ENCODE results near the gene PSMA1. TPM values are rescaled to one million over a fixed set of nuclear protein-coding genes. Genes with fewer than 3 reads are reported as not detected.
A peak's percentile ranks its signal among the peaks of the same experiment; 100 is the strongest.

Gene PSMA1
- total RNA-seq, 4 donors from 2014 or later: 61.9 to 117 (median 83.2) TPM

DNA sequence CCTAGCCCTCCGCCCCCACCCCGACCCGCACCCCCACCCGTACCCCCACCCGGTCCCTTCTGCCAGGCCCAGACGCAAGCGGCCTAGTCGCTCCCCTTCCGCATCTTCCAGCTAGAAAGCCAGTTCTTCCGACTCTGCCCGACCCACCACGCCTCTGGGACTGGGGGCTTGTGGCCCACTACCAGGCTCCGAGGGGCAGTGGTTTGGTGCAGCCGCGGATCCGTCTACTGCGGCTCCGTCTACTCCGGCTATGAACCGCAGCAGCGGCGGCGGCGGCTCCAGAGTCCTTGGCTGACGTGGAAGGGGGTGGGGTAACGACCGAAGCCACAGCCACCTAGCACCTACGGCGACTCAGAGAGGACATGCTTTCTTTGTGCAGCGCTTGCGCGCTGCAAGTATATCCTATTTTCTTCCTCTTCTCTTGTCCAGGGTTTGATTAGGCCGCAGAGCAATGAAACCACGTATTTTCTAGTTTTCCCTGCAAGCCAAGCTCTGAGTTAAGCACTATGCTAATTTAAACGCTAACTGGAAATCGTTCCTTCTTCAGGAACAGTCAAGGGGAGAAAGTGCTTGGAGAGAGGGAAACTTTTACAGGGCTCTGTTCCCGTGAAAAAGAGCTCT is 20.5 kb downstream of the PSMA1 start, which contains the start of gene COPB1:
COPB1 (minus strand) TSS at position 252 of the 621 bp plus-strand sequence. CDS start 883 bp downstream, outside the sequence.
- H3K36me3 ChIP-seq: peaks cover 0 to 42% (median 0%) of the 10 kb centered on the region in 3 donors
- peaks cover 0 to 20% (median 5%) of the 10 kb centered on the region in 4 donors for H3K4me1 ChIP-seq
- DNase-seq: peak; percentile 94 to 97 (median 94)
- peak within 1 kb of the TSS; percentile 89 to 95 (median 93) for H3K27ac ChIP-seq
- H3K9me3 ChIP-seq: no peaks in the 10 kb centered on the region
- peak within 1 kb of the TSS; percentile 78 to 97 (median 88) for H3K4me3 ChIP-seq
- no peaks in the 10 kb centered on the region for H3K27me3 ChIP-seq
- TF ChIP-seq, protein P1, sequence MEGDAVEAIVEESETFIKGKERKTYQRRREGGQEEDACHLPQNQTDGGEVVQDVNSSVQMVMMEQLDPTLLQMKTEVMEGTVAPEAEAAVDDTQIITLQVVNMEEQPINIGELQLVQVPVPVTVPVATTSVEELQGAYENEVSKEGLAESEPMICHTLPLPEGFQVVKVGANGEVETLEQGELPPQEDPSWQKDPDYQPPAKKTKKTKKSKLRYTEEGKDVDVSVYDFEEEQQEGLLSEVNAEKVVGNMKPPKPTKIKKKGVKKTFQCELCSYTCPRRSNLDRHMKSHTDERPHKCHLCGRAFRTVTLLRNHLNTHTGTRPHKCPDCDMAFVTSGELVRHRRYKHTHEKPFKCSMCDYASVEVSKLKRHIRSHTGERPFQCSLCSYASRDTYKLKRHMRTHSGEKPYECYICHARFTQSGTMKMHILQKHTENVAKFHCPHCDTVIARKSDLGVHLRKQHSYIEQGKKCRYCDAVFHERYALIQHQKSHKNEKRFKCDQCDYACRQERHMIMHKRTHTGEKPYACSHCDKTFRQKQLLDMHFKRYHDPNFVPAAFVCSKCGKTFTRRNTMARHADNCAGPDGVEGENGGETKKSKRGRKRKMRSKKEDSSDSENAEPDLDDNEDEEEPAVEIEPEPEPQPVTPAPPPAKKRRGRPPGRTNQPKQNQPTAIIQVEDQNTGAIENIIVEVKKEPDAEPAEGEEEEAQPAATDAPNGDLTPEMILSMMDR (IDR thresholded peaks at IDR 0.05): peak in 2 of 6 experiments; percentile 4 to 15
- TF ChIP-seq POLR2A (IDR thresholded peaks at IDR 0.05): peak; percentile 97 to 98

DNA sequence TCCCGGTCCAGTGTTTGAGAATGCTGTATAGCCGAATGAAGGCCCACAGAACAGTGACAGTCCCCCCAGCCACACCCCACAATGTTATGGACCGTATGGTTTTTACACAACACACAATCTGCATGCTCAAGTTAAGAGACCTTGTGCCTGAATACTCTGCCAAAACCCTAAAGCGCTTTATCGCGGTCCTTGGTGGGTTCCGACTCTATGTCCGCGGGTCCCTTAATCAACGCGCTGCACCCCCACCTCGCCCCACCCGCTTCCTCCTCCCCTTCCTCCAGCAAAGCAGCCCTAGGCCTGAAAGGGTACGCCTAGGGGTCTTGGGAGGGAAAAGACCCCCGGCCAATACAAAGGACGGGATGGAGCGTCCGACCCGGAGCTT is 21.0 kb downstream of the PSMA1 start:
- H3K9me3 ChIP-seq: no peaks in the 10 kb centered on the region
- DNase-seq: peak in 2 of 3 donors; percentile 52 to 71
- TF ChIP-seq, protein P1 (IDR thresholded peaks at IDR 0.05): no peak
- TF ChIP-seq POLR2A (IDR thresholded peaks at IDR 0.05): no peak
- H3K4me1 ChIP-seq: peaks cover 0 to 20% (median 5%) of the 10 kb centered on the region in 4 donors
- H3K36me3 ChIP-seq: peaks cover 0 to 42% (median 0%) of the 10 kb centered on the region in 3 donors
- no peaks in the 10 kb centered on the region for H3K27me3 ChIP-seq
- peak overlapping the region; percentile 78 to 97 (median 88) for H3K4me3 ChIP-seq
- peak overlapping the region; percentile 89 to 95 (median 93) for H3K27ac ChIP-seq

DNA sequence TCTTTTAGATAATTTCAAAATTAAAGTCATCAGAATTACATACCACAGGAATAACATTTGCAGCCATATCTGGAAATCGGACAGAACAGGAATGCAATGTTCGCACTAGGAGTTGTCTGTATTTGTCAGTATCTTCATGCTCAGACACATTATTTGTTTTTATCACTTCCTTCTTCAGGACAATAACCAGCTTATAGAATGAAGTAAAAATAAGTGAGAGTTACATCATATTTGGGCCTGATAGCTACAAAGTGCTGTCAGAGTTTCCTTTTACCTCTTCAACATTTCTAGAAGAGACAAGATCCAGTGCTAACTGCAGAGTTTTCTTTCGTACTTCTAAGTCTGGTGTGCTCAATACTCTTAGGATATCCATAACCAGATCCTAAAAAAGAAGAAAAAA is 39.5 kb downstream of the PSMA1 start:
- Histone ChIP-seq H3K4me3 (no peak overlapping the region), H3K27ac (no peak overlapping the region), H3K36me3 (peaks cover 0 to 100% (median 0%) of the 10 kb centered on the region in 3 donors), H3K27me3 (no peaks in the 10 kb centered on the region), H3K4me1 (no peaks in the 10 kb centered on the region), H3K9me3 (no peaks in the 10 kb centered on the region)
- TF ChIP-seq, protein P1 (IDR thresholded peaks at IDR 0.05): no peak
- no peak for TF ChIP-seq POLR2A (IDR thresholded peaks at IDR 0.05)
- no peak for DNase-seq

DNA sequence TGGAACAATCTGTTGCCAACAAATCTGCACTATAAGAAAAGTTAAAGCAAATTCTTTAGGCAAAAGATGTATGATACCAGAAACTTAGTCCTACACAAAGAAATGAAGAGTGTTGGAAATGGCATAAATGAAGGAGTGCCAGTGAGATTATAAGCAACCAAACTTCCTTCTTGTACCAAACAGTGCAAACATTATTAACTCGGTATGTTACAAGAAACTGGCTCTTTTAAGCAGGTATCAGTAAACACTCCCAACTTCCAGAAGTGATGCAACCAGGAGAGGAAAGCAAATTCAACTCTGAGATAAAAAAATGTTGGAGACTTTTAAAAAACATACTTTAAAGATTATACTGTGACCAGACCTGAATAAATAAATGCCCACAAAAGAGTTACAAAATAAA is 49.1 kb downstream of the PSMA1 start:
- Histone ChIP-seq H3K27ac (no peak overlapping the region), H3K27me3 (no peaks in the 10 kb centered on the region), H3K36me3 (peaks cover 0 to 96% (median 0%) of the 10 kb centered on the region in 3 donors), H3K4me3 (no peak overlapping the region), H3K9me3 (no peaks in the 10 kb centered on the region), H3K4me1 (no peaks in the 10 kb centered on the region)
- TF ChIP-seq POLR2A (IDR thresholded peaks at IDR 0.05): no peak
- TF ChIP-seq, protein P1 (IDR thresholded peaks at IDR 0.05): no peak
- DNase-seq: no peak

DNA sequence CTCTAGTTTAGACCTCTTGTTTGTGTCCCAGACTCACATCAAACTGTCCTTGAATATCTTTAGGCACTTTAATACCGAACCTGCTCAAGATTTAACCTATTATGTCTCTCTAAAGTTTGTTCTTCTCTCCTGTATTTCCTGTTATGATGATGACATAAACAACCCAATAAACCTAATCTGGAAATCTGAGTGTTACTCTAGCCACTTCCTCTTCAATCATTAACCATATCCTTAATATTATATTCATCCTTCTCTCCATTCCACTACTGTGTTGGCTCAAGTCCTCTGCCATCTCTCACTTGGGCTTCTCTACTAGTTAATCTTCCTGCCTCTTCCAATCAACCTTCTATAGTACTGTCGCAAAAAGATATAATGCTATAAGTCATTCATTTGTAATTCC is 56.6 kb downstream of the PSMA1 start:
- peaks cover 0 to 97% (median 3%) of the 10 kb centered on the region in 3 donors for H3K36me3 ChIP-seq
- H3K4me3 ChIP-seq: no peak overlapping the region
- TF ChIP-seq, protein P1 (IDR thresholded peaks at IDR 0.05): no peak
- DNase-seq: no peak
- H3K9me3 ChIP-seq: no peaks in the 10 kb centered on the region
- no peak overlapping the region for H3K27ac ChIP-seq
- H3K27me3 ChIP-seq: no peaks in the 10 kb centered on the region
- no peaks in the 10 kb centered on the region for H3K4me1 ChIP-seq
